HG03378 (cell line): Measurements from ENCODE around the gene NUDCD3.
"Not testable (repeated sequence)": the region's sequence is repeated elsewhere in the genome, so short reads cannot be mapped to it uniquely, and the experiment has no call there.

Source experiments
- ATAC-seq: cut with Tn5 transposase; IDR thresholded peaks from one replicate; pipeline ENCODE4 v1.9.1; 2021; ENCODE audit warnings: mild to moderate bottlenecking, moderate library complexity; ENCODE audit not compliant: unreplicated experiment

Gene NUDCD3

GRCh38 chr7:44518761-44519160, 28.3 kb upstream of the NUDCD3 start:
- ATAC-seq: no peak

DNA sequence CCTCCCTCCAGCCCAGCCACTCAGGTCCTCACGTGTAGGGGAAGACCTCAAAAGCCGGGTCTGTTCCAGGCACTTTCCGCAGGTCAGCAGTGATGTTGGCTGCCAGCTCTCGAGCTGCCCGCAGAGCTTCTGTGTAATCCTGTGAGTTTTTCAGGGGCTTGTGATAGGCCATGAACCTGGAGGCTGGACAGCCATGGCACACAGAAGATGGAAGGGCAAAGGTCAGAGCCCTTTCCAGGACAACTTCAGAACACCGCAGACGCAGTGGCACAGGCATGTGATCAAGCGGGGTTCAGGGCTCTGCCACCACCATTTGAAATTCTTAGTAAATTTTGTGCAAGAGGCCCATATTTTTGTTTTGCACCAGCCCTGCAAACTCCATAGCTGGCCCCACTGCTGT, 26.7 kb upstream of the NUDCD3 start:
- no peak for ATAC-seq

DNA sequence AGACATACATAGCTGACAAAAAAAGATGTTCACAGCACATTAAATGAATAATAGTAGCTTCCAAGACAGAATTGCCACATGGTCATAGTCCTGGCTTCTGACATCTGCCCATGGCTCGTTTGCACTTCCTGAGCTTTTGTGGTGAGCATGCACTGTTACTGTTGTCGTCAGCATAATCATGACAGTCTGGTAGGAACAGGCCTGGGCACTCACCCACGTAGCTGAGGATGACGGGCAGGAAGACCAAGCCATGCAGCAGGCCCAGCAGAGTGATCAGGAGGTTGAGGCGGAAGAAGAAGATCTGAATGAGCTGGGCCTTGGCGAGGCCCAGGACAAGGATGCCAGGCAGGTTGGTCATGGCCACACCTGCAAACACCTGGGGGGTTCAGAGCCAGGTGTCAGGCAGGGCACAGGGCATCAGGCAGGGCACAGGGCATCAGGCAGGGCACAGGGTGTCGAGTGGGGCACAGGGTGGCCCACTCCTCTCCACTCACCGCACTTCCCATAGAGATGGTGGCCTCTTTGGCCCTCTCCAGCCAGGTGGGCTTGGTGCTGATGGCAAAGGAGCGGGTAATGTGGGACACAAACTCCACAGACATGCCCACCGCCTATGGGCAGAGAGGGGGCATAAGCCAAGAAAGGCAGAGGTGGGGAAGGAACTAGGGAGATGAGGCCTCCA, 25.3 kb upstream of the NUDCD3 start:
- ATAC-seq: no peak

GRCh38 chr7:44512736-44513135, 22.3 kb upstream of the NUDCD3 start:
- no peak for ATAC-seq

DNA sequence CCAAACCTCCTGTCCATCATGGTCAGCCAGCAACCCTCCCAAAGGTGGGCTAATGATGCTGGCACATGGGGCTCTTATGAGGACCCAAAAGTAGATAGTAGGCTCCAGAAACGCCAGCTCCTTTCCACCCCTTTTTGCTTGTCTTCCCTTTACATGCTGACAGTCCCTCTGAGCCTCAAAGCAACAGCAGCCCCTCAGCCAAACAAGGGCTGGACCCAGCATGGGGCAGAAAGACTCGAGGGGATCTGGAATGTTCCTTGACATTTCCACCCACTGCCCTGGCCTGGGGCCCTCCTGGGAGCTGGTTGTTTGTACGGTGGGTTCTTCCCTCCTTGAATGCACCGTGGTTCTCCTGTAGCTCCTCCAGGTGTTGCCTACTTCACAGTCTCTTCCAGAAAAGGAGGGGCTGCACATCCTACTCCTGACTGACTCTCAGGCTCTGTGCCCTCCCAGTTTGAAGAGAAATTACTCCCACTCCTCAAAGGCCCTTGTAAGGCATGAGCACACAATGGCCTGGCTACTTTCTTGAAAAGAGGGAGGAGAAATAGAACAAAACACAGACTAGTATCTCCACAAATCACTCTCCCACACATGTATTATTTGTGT, 21.5 kb upstream of the NUDCD3 start:
- no peak for ATAC-seq

- no peak for ATAC-seq
These were observed 20.8 kb upstream of the NUDCD3 start for GRCh38 chr7:44511236-44511635.

- no peak for ATAC-seq
These were observed 18.0 kb upstream of the NUDCD3 start for GRCh38 chr7:44508328-44509030.

- ATAC-seq: not testable (repeated sequence)
These were observed 16.3 kb upstream of the NUDCD3 start for GRCh38 chr7:44506592-44507288.

- no peak for ATAC-seq
These were observed 15.1 kb upstream of the NUDCD3 start for GRCh38 chr7:44505595-44505994.

DNA sequence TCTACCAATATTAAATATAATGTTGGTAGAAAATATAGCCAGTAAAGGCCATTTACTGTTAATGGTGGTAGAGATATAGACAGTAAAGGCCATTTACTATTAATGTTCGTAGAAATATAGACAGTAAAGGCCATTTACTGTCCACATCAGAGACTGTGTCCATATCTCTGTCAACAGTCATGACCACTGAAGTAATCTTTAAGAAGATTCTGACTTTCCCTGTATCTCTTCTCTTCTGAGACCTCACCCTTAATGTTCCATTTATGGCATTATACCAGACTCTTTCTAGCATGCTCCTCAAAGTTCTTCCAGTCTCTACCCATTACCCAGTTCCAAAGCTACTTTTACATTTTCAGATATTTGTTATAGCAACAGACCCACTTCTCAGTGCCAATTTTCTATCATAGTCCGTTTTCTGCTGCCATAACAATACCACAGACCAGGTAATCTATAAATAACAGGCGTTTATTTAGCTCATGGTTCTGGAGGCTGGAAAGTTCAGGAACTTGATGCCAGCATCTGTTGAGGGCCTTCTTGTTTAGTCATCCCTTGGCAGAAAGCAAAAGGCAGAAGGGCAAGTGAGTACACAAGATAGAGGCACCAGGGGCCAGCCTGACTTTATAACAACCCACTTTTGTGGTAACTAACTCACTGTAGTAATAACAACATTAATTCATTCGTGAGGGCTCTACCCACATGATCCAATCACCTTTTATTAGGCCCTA, 7.9 kb upstream of the NUDCD3 start:
- no peak for ATAC-seq

- ATAC-seq: no peak
These were observed 6.9 kb upstream of the NUDCD3 start for GRCh38 chr7:44497155-44498027.

GRCh38 chr7:44496385-44496784, 5.9 kb upstream of the NUDCD3 start:
- ATAC-seq: no peak

DNA sequence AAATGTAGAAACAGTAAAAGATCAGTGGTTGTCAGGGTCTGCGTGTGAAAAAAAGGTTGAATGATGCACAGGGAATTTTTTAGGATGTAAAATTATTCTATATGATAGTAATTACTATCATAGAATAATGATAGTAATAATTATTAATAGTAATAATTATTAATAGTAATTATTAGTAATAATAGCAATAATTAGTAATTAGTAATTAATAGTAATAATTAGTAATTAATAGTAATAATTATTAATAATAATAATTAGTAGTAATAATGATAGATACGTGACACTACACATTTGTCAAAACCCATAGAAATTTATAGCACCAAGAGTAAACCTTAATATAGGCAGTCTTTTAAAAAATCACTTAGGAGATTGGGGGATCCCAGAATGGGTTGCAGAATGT, 4.5 kb upstream of the NUDCD3 start:
- no peak for ATAC-seq

- no peak for ATAC-seq
These were observed 771 bp upstream of the NUDCD3 start for GRCh38 chr7:44491229-44491628.

DNA sequence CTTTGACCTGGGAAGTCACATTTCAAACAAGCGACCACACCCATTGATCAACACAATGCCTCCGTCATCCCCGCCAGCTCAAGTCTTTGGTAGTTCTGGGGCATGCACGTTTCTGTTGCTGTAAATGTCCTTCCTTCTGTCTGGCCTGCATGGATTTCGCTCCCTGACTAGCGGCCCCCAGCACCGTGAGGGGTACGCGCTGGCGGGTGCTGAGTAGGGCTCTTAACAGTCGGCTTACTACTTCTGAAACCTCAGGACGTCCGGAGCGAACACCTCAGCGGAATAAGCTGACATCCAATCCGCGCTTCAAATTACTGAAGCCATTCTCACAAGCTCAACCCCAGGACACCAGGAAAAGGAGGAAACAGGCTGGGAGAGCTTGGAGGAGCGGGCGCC, 505 bp downstream of the NUDCD3 start:
- peak; percentile 8 for ATAC-seq

DNA sequence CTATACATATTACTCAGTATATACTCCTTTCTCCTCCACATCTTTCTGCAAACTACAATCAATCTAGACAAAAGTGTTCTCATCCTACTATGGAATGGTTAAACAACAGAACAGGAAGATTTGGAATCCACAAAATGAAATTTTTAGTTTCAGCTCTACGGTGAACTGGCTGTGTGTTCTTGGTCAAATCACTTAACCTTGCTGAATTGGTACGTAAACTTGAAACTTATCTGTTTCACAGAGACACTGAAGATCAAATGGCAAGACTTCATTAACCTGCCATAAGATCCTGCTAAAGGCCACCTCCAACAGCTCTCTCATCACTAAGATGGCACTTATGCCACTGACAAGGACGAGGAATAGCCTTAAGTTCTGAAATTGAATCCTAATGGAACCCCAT, 1.5 kb downstream of the NUDCD3 start:
- ATAC-seq: no peak

DNA sequence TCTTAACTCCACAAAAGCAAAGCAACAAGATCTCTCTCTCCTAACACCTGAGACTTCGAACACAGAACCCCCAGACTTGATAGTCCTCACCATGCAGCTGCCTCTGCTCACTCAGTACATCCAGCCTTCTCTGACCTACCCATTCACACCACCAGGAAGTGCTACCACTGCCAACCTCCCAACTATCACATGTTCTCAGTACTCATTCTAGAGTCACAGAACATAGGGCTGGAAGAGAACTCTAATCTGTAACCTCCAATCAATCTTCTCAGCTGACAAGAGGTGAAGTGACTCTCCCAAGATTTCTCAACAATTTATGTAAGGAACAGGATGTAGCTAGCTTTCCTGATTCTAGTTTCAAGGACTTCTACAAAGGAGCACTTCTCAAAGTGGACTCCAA, 3.8 kb downstream of the NUDCD3 start:
- ATAC-seq: no peak

- no peak for ATAC-seq
These were observed 4.5 kb downstream of the NUDCD3 start for GRCh38 chr7:44486001-44486400.

GRCh38 chr7:44484482-44485313, 5.8 kb downstream of the NUDCD3 start:
- no peak for ATAC-seq
